AG10803 (cell line): Measurements from ENCODE around the gene CCDC136.

ENCODE experiments used
- DNase-seq: peaks from one replicate; pipeline ENCODE4 v3.0.0; 2010; ENCODE audit warnings: low read depth
- H3K4me3 ChIP-seq: 2 replicates; pipeline ENCODE4 v1.5.1; 2011; ENCODE audit warnings: mild to moderate bottlenecking, low read length, control low read depth
- TF ChIP-seq, protein P1 (sequence below): conservative IDR thresholded peaks from 2 replicates; pipeline ENCODE4 v1.5.1; 2011; ENCODE audit warnings: mild to moderate bottlenecking, low read length, control low read depth, inconsistent platforms

The CCDC136 gene

DNA sequence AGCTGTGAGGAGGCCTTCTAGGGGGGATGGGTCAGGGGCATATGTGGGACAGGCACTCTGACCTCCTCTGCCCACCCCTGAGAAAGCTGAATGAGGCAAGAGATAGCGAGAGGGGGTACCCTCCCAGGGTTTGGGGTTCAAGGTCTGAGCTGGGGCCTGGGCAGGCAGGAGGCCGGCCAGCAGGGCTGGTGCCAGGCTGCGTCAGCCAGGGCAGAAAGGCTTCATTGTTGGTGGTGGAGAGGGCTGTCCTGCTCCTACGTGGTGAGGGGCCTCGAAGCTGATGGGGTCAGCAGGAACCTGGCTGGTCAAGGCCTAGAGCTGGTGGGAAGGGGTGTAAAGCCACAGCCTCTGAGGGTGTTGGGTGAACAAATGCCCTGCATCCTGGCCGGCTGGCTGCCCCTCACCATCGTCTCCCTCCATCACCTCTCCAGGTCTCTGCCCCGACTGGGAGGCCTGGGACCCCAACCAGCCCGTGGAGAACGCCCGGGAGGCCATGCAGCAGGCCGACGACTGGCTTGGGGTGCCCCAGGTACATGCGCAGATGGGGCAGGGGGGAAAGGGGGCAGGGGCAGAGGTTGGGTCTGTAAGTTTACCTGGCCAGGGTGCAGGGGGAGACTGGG, 45.1 kb downstream of the CCDC136 start:
- DNase-seq = no peak
- no peak overlapping the region for H3K4me3 ChIP-seq
- TF ChIP-seq, protein P1, sequence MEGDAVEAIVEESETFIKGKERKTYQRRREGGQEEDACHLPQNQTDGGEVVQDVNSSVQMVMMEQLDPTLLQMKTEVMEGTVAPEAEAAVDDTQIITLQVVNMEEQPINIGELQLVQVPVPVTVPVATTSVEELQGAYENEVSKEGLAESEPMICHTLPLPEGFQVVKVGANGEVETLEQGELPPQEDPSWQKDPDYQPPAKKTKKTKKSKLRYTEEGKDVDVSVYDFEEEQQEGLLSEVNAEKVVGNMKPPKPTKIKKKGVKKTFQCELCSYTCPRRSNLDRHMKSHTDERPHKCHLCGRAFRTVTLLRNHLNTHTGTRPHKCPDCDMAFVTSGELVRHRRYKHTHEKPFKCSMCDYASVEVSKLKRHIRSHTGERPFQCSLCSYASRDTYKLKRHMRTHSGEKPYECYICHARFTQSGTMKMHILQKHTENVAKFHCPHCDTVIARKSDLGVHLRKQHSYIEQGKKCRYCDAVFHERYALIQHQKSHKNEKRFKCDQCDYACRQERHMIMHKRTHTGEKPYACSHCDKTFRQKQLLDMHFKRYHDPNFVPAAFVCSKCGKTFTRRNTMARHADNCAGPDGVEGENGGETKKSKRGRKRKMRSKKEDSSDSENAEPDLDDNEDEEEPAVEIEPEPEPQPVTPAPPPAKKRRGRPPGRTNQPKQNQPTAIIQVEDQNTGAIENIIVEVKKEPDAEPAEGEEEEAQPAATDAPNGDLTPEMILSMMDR = no peak

DNA sequence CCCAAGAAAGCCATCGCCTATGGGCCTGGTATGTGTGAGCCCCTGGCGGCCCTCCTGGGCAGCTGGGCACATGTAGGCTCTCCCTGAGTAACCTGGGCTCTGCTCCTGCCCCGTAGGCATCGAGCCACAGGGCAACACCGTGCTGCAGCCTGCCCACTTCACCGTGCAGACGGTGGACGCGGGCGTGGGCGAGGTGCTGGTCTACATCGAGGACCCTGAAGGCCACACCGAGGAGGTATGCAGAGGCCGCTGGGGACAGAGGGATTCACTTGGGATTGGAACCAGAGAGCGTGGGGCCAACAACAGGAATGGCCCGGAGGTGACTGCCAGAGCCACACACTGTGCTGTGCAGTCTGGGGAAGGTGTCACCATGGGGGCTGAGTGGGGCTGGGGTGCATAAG, 45.8 kb downstream of the CCDC136 start:
- TF ChIP-seq, protein P1 = no peak
- no peak overlapping the region for H3K4me3 ChIP-seq
- no peak for DNase-seq

DNA sequence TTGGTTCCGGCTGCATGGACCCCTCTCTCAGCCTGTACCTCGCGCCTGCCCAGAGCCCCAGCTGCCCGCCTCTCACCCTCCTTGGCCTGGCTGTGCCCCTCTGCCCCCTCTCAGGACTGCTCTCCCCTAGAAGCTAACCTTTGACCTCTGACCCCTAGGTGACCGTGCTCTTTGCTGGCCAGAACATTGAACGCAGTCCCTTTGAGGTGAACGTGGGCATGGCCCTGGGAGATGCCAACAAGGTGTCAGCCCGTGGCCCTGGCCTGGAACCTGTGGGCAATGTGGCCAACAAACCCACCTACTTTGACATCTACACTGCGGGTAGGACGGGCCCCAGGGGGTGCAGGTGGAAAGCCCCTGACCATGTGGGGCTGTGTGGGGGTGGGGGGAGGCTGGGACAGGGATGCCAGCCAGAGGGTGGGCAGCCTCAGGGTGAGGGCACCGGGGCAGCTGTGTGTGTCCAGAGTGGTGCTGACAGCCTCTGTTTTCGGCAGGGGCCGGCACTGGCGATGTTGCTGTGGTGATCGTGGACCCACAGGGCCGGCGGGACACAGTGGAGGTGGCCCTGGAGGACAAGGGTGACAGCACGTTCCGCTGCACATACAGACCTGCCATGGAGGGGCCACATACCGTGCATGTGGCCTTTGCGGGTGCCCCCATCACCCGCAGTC, 46.5 kb downstream of the CCDC136 start:
- TF ChIP-seq, protein P1 = no peak
- no peak overlapping the region for H3K4me3 ChIP-seq
- no peak for DNase-seq

DNA sequence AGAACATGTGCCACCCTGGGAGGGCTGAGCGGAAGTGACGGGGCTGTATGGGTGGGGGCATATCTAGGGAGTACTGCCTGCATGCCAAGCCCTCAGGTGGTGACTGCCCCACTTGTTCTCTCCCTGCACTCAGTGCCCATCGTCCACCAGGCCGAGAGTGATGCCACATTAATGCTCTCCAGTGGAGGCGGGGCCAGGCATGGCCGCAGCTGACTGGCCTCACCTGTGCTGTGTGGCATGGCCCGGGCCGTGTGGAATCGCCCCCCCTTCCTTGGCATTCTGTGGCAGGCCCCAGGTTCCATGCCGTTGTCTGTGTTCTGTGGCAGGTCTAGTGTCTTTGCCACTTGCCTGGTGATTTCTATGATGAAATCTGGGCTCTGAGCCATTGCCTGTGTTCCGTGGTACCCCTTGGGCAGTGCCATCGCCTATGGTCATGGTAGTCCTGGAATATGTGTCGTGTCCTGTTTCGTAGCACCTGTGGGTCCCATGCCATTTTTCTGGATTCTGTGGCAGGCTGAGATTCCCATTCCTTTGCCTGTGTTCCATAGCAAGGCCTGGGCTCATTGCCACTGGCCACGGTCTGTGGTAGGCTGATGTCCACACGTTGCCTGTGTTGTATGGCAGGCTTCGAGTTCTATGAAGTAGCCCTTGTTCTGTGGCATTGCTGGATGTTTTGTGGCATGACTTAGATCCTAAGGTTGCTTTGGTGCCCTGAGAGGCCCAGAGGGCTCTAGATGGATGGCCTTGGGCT, 47.4 kb downstream of the CCDC136 start:
- TF ChIP-seq, protein P1 = no peak
- H3K4me3 ChIP-seq = no peak overlapping the region
- DNase-seq = no peak

DNA sequence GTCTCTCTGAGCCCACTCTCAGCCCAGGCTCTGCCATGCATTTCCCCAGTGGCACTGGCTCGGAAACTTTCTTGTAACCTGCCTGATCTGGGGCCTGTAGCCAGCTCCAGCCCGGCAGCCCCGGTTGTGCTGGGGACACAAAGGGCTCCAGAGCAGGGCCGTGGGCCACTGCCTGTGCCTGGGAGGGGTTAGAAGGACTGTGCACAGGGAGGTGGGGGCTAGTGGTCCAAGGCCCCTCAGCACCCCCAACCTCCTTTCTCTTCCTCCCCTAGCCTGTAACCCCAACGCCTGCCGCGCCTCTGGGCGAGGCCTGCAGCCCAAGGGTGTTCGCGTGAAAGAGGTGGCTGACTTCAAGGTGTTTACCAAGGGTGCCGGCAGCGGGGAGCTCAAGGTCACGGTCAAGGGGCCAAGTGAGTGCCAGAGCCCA, 48.0 kb downstream of the CCDC136 start:
- H3K4me3 ChIP-seq = no peak overlapping the region
- TF ChIP-seq, protein P1 = no peak
- no peak for DNase-seq

DNA sequence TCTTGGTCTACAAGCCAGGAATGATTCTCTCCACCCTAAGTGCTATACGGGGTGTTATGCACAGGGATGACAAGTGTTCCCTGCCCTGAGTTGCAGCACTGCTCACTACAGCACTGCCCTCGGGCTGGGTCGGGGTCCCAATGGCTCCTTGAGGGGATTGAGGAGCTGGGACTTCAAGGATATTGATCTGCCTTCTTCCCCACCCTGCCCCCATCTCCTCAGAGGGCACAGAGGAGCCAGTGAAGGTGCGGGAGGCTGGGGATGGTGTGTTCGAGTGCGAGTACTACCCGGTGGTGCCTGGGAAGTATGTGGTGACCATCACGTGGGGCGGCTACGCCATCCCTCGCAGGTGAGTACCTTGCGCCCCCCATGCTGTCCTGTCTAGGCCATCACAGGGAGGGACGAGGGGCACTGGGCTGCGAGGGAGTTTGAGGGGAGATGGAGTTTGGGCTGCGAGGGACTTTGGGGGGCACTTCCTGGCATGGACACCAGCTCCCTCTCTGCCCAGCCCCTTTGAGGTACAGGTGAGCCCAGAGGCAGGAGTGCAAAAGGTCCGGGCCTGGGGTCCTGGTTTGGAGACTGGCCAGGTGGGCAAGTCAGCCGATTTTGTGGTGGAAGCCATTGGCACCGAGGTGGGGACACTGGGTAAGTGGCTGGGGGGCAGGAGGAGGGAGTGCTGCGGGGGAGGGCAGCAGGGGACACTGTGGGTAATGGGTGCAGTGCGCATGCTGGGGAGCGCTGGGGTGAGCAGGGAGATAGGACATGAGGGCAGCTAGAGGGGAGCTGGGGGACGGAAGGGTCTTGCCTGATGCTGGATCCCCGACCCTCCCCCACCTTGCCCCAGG, 48.8 kb downstream of the CCDC136 start:
- no peak overlapping the region for H3K4me3 ChIP-seq
- DNase-seq = no peak
- TF ChIP-seq, protein P1 = no peak
